Testis (tissue), 2 donors: ENCODE data around the gene ARL6.

Source experiments
- POLR2A ChIP-seq: fragments of 450-650 bp; IDR thresholded peaks from one replicate; pipeline ENCODE4 v1.6.1; 2017; ENCODE audit warnings: antibody characterized with exemption, mild to moderate bottlenecking, moderate library complexity
- TF ChIP-seq, protein P1 (sequence below), 3 experiments: fragments of 450-650 bp in 2 of 3; fragments of 200-600 bp in 1 of 3; sonication (generic) in 1 of 3; IDR thresholded peaks; one replicate each; pipeline ENCODE4 v1.5.1; 2016 to 2019; ENCODE audit warnings: antibody characterized with exemption in 3 of 3, mild to moderate bottlenecking in 2 of 3, moderate library complexity in 1 of 3

DNA sequence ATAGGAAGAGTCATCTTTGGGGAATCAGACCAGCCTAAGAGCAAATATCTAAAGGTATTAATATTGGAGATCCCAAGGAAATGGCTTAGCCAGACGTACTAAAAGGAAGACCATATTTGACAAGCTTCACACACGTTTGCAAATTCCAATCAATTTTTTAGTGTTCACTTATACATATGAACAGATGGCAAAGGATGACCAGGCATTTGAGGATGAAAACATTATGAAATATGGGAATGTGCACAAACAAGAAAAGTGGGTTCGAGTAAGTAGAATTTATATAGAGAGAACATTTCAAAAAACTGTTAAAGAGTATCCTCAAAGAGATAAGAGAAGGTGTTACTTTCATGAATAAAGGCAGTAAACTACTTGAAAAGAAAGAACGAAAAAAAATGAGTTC lies 31.4 kb downstream of the ARL6 start:
- no peak for TF ChIP-seq POLR2A
- TF ChIP-seq, protein P1, sequence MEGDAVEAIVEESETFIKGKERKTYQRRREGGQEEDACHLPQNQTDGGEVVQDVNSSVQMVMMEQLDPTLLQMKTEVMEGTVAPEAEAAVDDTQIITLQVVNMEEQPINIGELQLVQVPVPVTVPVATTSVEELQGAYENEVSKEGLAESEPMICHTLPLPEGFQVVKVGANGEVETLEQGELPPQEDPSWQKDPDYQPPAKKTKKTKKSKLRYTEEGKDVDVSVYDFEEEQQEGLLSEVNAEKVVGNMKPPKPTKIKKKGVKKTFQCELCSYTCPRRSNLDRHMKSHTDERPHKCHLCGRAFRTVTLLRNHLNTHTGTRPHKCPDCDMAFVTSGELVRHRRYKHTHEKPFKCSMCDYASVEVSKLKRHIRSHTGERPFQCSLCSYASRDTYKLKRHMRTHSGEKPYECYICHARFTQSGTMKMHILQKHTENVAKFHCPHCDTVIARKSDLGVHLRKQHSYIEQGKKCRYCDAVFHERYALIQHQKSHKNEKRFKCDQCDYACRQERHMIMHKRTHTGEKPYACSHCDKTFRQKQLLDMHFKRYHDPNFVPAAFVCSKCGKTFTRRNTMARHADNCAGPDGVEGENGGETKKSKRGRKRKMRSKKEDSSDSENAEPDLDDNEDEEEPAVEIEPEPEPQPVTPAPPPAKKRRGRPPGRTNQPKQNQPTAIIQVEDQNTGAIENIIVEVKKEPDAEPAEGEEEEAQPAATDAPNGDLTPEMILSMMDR (IDR thresholded peaks at IDR 0.05), result no peak
